BJ (cell line): Measurements from ENCODE around the gene TMEM53. TPM values are rescaled to one million over a fixed set of nuclear protein-coding genes. Genes with fewer than 3 reads are reported as not detected.

Source experiments
- CTCF ChIA-PET: fragments of 350-600 bp; formaldehyde crosslinking; extraction: SDS; loops from one replicate; lab custom pipeline; 2021; ENCODE audit warnings: antibody characterized with exemption, inconsistent platforms; lab: Yijun Ruan, JAX
- POLR2A ChIA-PET: fragments of 300-600 bp; sonication (Branson Sonifier 250); formaldehyde crosslinking; extraction: SDS; loops from one replicate; lab custom pipeline; 2021; ENCODE audit warnings: antibody characterized with exemption; lab: Charles Lee
- DNase-seq: peaks from one replicate; pipeline ENCODE4 v3.0.0-alpha.2; 2011; ENCODE audit warnings: low read depth
- H3K27me3 ChIP-seq: 2 replicates; pipeline ENCODE4 v1.6.0; 2011; ENCODE audit warnings: low read length; ENCODE audit not compliant: control insufficient read depth, insufficient read depth
- H3K36me3 ChIP-seq: 2 replicates; pipeline ENCODE4 v1.5.1; 2011; ENCODE audit warnings: low read length; ENCODE audit not compliant: control insufficient read depth, insufficient read depth
- H3K4me3 ChIP-seq: 2 replicates; pipeline ENCODE4 v1.5.1; 2011; ENCODE audit warnings: low read depth, mild to moderate bottlenecking, control low read depth, low read length
- CTCF ChIP-seq: IDR thresholded peaks from 2 replicates; pipeline ENCODE4 v1.5.1; 2011; ENCODE audit warnings: low read depth, mild to moderate bottlenecking, control low read depth, inconsistent platforms, low read length, moderate library complexity; ENCODE audit not compliant: insufficient read depth
- polyA minus RNA-seq: library from RNA; depleted of rRNA, polyadenylated mRNA; stranded (reverse); fragments of >200 nt; gene quantifications from 2 replicates; pipeline ENCODE4 v1.2.3, GENCODE V29; 2011; rRNA and poly(A)+ RNA removed
- polyA plus RNA-seq: library from polyadenylated mRNA; depleted of rRNA; stranded (reverse); fragments of >200 nt; gene quantifications from 2 replicates; pipeline ENCODE4 v1.2.3, GENCODE V29; 2011; rRNA removed

TMEM53 gene
- polyA plus RNA-seq (7.9 and 12.1 TPM in 2 replicates), polyA minus RNA-seq (9.4 and 12.9 TPM in 2 replicates)

GRCh38 chr1:44674113-44675000 is at the start of gene TMEM53, which contains the start of gene ARMH1:
Gene TMEM53, minus strand, starts transcription at chr1:44674481. Its CDS starts 90 bp downstream, at chr1:44674391.
Gene ARMH1, plus strand, starts transcription at chr1:44674714. Its CDS starts 14,984 bp downstream, at chr1:44689698.
- ChIA-PET CTCF (interaction anchor here (0.6 to 4.2 kb wide), 9 partner anchors 12 to 376 kb away, joined by 3 to 25 read pairs (median 4); no protein-coding TSS in a partner anchor), POLR2A (no interaction called here)
- no peak for TF ChIP-seq CTCF
- no peaks in the 10 kb centered on the region; the same call in 1 of the 2 replicates for H3K36me3 ChIP-seq
- peak within 1 kb of the TSS; percentile 65 for H3K4me3 ChIP-seq
- H3K27me3 ChIP-seq = no peaks in the 10 kb centered on the region
- DNase-seq = peak; percentile 91

GRCh38 chr1:44723496-44724295 is 49.4 kb upstream of the TMEM53 start:
- no peak overlapping the region for H3K4me3 ChIP-seq
- TF ChIP-seq CTCF = no peak
- no peaks in the 10 kb centered on the region for H3K36me3 ChIP-seq
- ChIA-PET CTCF (interaction anchor here (0.6 kb wide), 1 partner anchor 144 kb away, joined by 3 read pairs; no protein-coding TSS in a partner anchor), POLR2A (no interaction called here)
- no peak for DNase-seq
- H3K27me3 ChIP-seq = no peaks in the 10 kb centered on the region

- POLR2A ChIA-PET = no interaction called here
- CTCF ChIA-PET = interaction anchor here (0.6 kb wide), 1 partner anchor 145 kb away, joined by 3 read pairs; no protein-coding TSS in a partner anchor
These were observed 48.8 kb upstream of the TMEM53 start for GRCh38 chr1:44723064-44723463.

GRCh38 chr1:44721485-44722361 is 47.4 kb upstream of the TMEM53 start:
- no peak for DNase-seq
- Histone ChIP-seq H3K27me3 (peaks cover 2% of the 10 kb centered on the region; the same call in 1 of the 2 replicates), H3K4me3 (no peak overlapping the region), H3K36me3 (no peaks in the 10 kb centered on the region)
- no peak for TF ChIP-seq CTCF
- POLR2A ChIA-PET = interaction anchor here (1.0 kb wide), 1 partner anchor 9 kb away, joined by 6 read pairs; the partner anchor contains the start of gene RNU5D-1
- CTCF ChIA-PET = interaction anchor here (1.9 to 7.0 kb wide), 2 partner anchors 7 to 14 kb away, joined by 5 to 43 read pairs; partner anchors contain the start of gene RNU5D-1

More at GRCh38 chr1:44723064-44723463, 48.8 kb upstream of the TMEM53 start:
- Histone ChIP-seq H3K4me3 (no peak overlapping the region), H3K27me3 (0 out of 2 replicates have a peak, but pooled peaks cover 2% of the 10 kb centered on the region), H3K36me3 (no peaks in the 10 kb centered on the region)
- no peak for DNase-seq
- TF ChIP-seq CTCF = no peak
